ENCODE results near the gene ACP6. TPM values are rescaled to one million over a fixed set of nuclear protein-coding genes. Genes with fewer than 3 reads are reported as not detected.

Gene ACP6
- total RNA-seq, 8 experiments from 2014 or later = 6.4 to 62.7 (median 14.3) TPM

DNA sequence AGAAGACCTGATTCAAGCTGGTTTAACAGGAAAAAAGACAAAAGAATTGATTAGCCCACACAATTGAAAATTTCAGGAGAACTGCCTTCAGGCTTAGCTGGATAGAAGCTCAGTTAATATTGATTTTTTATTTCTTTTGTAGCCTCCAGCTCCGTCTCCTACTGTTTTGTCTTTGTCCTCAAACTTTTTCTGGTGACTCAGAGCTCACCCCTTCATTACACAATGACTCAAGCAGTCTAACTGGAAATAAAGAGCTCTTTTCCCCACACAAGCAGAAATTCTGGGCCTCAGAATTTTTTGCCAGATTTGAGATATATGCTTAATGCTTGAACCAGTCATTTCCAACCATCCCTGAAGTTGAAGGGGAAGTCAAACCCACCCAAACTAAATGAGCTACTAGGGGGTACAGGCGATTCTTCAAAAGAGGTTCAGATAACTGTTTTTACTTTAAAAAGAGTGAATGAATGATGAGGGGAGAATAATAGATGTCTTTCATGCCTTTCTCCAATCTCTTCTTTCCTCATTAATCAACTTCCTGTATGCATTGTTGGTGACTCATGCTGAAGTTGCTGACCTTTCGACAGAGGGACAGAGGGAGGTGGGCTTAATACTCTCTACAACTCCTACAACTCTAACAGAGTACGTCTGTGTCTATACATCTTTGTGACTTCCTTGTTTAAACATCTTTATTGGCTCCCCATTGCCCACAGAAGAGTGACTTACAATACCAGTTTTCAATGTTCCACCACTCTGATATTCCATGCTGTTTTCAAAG, 6.2 kb upstream of the ACP6 start:
- 0 to 45% (median 6%) methylated on average over 2 to 4 of the region's 4 CpGs; no CpG with 5 or more reads in 2 of the 10 experiments for WGBS, 10 experiments
- no peak overlapping the region for H3K4me3 ChIP-seq
- H3K4me1 ChIP-seq (replicated peaks in 1 of 2) = peaks cover 4% of the 10 kb centered on the region in 2 donors
- in situ Hi-C loops (cut with MboI; ENCODE audit: low pct_unique_long_range_greater_than_20kb in 2 of 9, low sequenced_read_pairs in 9 of 9, unreplicated experiment in 9 of 9) = loop anchor here in 1 of 9 experiments (25.0 kb wide), 1 partner anchor 89 kb away; no protein-coding TSS in a partner anchor
- ATAC-seq (replicated peaks in 6 of 8) = peak in 6 of 8 experiments; percentile 50 to 90 (median 84)
- no peak overlapping the region for H3K27ac ChIP-seq

DNA sequence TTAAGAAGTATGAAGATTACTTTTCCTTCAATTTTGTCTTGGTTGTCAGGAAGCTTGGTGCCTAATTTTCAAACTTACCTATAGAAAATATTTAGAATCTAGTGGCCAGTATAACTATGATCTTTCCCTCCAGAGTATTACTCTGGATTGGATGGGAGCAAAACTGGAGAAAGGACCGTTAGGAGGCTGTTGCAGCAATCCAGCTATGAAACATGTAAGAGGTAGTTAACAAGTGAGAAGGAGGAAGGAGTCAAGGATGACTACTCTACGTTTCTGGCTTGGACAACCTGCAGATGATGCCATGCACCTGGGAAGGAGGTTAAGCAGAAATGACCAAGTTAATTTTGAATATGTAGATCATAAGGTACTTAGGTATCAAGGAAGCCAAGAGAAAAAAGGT, 3.5 kb upstream of the ACP6 start:
- peaks cover 6 to 9% of the 10 kb centered on the region in 2 donors for H3K4me1 ChIP-seq (replicated peaks in 1 of 2)
- H3K27ac ChIP-seq = no peak overlapping the region
- WGBS, 10 experiments = 24 to 100% (median 77%) methylated on average over 1 to 2 of the region's 2 CpGs
- in situ Hi-C loops (cut with MboI; ENCODE audit: low pct_unique_long_range_greater_than_20kb in 2 of 9, low sequenced_read_pairs in 9 of 9, unreplicated experiment in 9 of 9) = loop anchor here in 2 of 9 experiments (25.0 kb wide), 2 partner anchors 88 to 213 kb away; partner anchors contain the start of gene GJA5 (in 1 of the 2)
- no peak for ATAC-seq (replicated peaks in 6 of 8)
- H3K4me3 ChIP-seq = no peak overlapping the region

DNA sequence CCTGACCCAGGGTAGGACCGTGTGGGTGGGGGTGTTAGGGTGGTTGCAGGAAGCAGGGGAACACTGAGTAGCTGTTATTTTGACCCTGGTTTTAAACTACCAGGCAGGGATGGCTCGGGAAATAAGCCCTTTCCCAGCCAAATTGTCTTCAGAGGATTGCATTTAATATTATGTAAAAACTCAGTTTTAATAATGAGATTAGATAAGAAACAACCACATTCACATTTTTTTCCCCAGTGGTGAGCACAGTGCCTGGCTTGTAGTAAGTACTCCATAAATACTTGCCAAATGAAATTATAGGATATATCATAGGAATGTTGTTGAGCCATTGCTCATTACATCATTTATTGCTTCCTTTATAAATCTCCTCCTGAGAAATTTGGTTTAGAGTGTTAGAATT, 3.1 kb upstream of the ACP6 start:
- H3K27ac ChIP-seq = no peak overlapping the region
- H3K4me1 ChIP-seq (replicated peaks in 1 of 2) = peaks cover 9 to 12% of the 10 kb centered on the region in 2 donors
- H3K4me3 ChIP-seq = no peak overlapping the region
- ATAC-seq (replicated peaks in 6 of 8) = no peak
- WGBS, 10 experiments = 39 to 87% (median 63%) methylated on average over 1 to 2 of the region's 2 CpGs; no CpG with 5 or more reads in 4 of the 10 experiments
- in situ Hi-C loops (cut with MboI; ENCODE audit: low pct_unique_long_range_greater_than_20kb in 2 of 9, low sequenced_read_pairs in 9 of 9, unreplicated experiment in 9 of 9) = loop anchor here in 2 of 9 experiments (25.0 kb wide), 2 partner anchors 89 to 214 kb away; partner anchors contain the start of gene GJA5 (in 1 of the 2)

DNA sequence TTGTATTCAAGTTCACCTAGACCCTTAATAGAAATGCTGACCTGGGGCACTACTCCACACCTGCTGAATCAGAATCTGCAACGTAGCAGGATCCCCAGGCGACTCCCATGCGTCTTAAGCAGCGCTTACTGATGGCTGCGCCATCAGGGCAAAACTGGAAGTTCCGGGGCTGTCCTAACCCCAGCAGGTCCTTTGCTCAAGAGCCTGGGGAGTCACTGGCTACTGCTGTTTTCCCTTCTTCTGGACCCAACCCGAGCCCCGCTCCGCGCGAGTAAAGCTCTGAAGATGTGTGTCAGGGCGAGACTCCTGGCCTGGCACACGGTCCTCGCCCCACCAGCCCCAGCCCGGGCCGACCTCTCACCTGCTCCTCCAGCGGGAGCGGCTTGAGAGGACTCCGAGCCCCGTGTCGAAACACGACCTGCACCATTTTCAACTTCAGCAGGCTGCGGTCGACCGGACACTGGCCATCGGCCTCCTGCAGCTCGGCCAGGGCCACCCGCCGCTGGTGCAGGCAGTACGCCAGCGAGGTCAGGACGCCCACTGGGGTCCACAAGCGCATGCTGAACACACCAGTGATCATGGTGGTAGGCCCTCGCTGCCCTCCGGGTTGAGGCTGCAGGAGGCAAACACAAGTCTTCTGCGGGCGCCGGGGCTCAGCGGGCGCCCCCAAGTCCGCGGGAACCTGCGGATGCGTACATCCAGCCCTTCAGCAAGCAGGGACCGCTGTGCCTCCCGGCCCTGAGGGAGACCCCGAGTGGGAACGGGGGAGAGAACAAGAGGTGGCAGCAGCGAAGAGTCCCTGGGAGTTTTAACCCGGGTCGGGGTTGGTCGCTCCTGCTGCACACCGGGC, 630 bp downstream of the ACP6 start:
- Histone ChIP-seq H3K4me3 (peak overlapping the region; percentile 40 to 54 (median 48)), H3K27ac (peak overlapping the region in 1 of 2 donors; percentile 48), H3K4me1 (replicated peaks in 1 of 2) (peaks cover 5 to 10% of the 10 kb centered on the region in 2 donors)
- in situ Hi-C loops (cut with MboI; ENCODE audit: low pct_unique_long_range_greater_than_20kb in 2 of 9, low sequenced_read_pairs in 9 of 9, unreplicated experiment in 9 of 9) = loop anchor here in 2 of 9 experiments (25.0 kb wide), 2 partner anchors 93 to 218 kb away; partner anchors contain the start of gene GJA5 (in 1 of the 2)
- ATAC-seq (replicated peaks in 6 of 8) = peak; percentile 23 to 74 (median 68)
- 0 to 29% (median 3%) methylated on average over 2 to 20 of the region's 53 CpGs; no CpG with 5 or more reads in 3 of the 10 experiments for whole genome bisulfite sequencing, 10 experiments

DNA sequence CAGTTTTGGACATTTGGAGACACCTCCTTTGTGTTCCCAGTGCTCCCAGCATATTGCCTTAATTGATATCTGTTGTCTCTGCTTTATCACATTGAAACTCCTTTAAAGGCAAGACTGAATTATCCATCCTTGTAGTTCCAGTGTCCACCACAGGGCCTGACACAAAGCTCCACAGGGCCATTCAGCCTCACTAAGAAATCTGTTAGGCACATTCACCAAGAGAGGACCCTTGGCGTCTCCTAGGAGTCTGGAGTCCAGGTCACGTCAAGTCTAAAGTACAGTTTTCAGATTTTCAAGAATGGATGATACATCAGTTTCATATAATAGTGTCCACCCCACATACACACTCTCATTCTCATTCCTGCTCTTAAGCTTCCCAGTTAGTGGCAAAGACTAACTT, 4.8 kb downstream of the ACP6 start:
- no peak for ATAC-seq (replicated peaks in 6 of 8)
- WGBS, 10 experiments = 71 to 100% (median 95%) methylated on average over 1 to 2 of the region's 2 CpGs; no CpG with 5 or more reads in 3 of the 10 experiments
- Histone ChIP-seq H3K4me1 (replicated peaks in 1 of 2) (peaks cover 5 to 10% of the 10 kb centered on the region in 2 donors), H3K4me3 (no peak overlapping the region), H3K27ac (no peak overlapping the region)
- in situ Hi-C loops (cut with MboI; ENCODE audit: low pct_unique_long_range_greater_than_20kb in 2 of 9, low sequenced_read_pairs in 9 of 9, unreplicated experiment in 9 of 9) = loop anchor here in 2 of 9 experiments (25.0 kb wide), 2 partner anchors 97 to 222 kb away; partner anchors contain the start of gene GJA5 (in 1 of the 2)

DNA sequence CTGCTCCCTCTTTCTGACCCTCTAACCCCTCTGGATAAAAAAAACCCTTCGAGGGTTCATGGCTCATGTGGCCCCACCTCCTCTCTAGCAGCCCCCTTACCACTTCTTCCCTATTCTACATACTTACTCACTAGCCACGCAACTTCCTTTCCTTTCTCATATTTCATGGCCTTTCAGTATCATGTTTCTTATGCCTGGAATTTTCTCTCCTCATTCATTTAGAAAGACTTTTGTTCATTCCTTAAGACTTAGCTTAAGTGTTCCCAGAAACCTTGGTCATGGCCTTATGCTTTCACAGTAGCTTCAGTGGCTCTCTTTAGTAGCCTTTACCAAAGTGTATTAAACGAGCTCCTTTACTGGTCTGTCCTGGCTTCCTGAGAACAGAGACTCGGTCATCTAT, 6.1 kb downstream of the ACP6 start:
- H3K27ac ChIP-seq = no peak overlapping the region
- WGBS, 10 experiments = 47 to 89% (median 80%) methylated on average over 2 to 4 of the region's 4 CpGs; no CpG with 5 or more reads in 1 of the 10 experiments
- ATAC-seq (replicated peaks in 6 of 8) = peak in 1 of 8 experiments; percentile 47
- H3K4me3 ChIP-seq = no peak overlapping the region
- in situ Hi-C loops (cut with MboI; ENCODE audit: low pct_unique_long_range_greater_than_20kb in 2 of 9, low sequenced_read_pairs in 9 of 9, unreplicated experiment in 9 of 9) = loop anchor here in 2 of 9 experiments (25.0 kb wide), 2 partner anchors 98 to 223 kb away; partner anchors contain the start of gene GJA5 (in 1 of the 2)
- peaks cover 5 to 9% of the 10 kb centered on the region in 2 donors for H3K4me1 ChIP-seq (replicated peaks in 1 of 2)

DNA sequence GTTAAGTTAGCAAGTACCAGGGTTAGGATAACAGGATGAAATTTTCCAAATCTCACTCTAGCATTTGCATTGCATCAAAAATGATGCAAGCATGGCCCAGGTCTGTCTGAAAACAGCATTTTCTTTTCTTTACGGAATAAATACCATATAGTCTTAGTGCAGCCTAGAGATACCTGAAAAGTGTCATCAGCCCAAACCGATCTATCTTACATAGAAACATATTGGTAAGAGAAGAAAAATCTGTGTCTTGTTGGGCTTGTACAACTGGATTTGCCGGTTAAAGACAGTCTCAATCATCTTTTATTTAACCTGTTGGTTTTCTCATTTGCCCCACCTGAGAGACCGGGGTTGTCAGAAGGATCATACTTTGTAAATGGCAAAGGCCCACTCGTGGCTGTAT, 15.8 kb downstream of the ACP6 start:
- Histone ChIP-seq H3K27ac (no peak overlapping the region), H3K4me3 (no peak overlapping the region), H3K4me1 (replicated peaks in 1 of 2) (no peaks in the 10 kb centered on the region)
- no peak for ATAC-seq (replicated peaks in 6 of 8)
- WGBS, 10 experiments = 74 to 100% (median 94%) methylated on average over 1 to 5 of the region's 5 CpGs
- in situ Hi-C loops (cut with MboI; ENCODE audit: low pct_unique_long_range_greater_than_20kb in 2 of 9, low sequenced_read_pairs in 9 of 9, unreplicated experiment in 9 of 9) = loop anchor here in 2 of 9 experiments (25.0 kb wide), 2 partner anchors 108 to 233 kb away; partner anchors contain the start of gene GJA5 (in 1 of the 2)

DNA sequence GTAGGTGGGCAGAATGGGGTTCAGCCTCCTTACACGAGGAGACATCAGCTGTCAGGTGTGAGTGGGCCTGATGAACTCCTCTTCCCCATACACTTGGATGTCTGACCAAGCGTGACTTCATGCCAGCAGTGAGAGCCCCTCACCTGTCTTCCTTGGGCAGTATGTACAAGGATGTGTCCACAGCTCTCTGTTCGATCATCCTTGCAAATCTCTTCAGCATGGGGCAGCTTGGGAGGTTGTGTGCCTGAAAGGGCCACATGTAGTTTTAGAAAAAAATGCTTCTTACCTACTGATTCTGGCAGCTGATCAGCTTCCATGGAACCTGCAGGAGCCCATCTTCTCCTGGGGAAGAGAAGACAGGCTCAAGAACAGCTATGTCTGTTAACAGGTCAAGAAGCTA, 18.0 kb downstream of the ACP6 start:
- H3K4me1 ChIP-seq (replicated peaks in 1 of 2) = no peaks in the 10 kb centered on the region
- in situ Hi-C loops (cut with MboI; ENCODE audit: low pct_unique_long_range_greater_than_20kb in 2 of 9, low sequenced_read_pairs in 9 of 9, unreplicated experiment in 9 of 9) = loop anchor here in 2 of 9 experiments (25.0 kb wide), 2 partner anchors 110 to 235 kb away; partner anchors contain the start of gene GJA5 (in 1 of the 2)
- WGBS, 10 experiments = 81 to 100% (median 91%) methylated on average over 1 to 2 of the region's 3 CpGs; no CpG with 5 or more reads in 4 of the 10 experiments

DNA sequence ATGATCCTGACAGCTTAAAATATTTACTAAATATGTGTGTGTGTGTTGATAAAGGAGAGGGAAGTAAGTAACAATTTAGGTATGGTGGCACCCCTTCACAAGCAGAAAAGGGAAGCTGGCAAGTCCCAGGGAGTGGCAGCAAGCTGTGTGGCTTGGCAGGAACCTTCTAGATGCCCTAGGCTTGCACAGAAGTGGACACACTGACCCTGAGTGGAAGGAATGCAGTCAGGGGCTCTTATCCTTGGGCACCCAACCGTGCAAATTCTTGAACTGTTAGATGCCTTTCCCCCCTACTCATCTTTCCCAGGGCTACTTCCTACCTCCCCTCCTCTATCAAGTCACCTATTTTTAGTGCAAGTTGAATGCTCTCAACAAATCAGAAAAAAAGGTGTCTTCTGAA, 18.9 kb downstream of the ACP6 start:
- WGBS, 10 experiments = 50 to 83% (median 52%) methylated on average over 1 of the region's 1 CpG; no CpG with 5 or more reads in 6 of the 10 experiments
- ATAC-seq (replicated peaks in 6 of 8) = peak in 1 of 8 experiments; percentile 46
- in situ Hi-C loops (cut with MboI; ENCODE audit: low pct_unique_long_range_greater_than_20kb in 2 of 9, low sequenced_read_pairs in 9 of 9, unreplicated experiment in 9 of 9) = loop anchor here in 2 of 9 experiments (25.0 kb wide), 2 partner anchors 111 to 236 kb away; partner anchors contain the start of gene GJA5 (in 1 of the 2)

More for the DNA sequence above, 18.0 kb downstream of the ACP6 start:
- Histone ChIP-seq H3K27ac (no peak overlapping the region), H3K4me3 (no peak overlapping the region)
- no peak for ATAC-seq (replicated peaks in 6 of 8)

DNA sequence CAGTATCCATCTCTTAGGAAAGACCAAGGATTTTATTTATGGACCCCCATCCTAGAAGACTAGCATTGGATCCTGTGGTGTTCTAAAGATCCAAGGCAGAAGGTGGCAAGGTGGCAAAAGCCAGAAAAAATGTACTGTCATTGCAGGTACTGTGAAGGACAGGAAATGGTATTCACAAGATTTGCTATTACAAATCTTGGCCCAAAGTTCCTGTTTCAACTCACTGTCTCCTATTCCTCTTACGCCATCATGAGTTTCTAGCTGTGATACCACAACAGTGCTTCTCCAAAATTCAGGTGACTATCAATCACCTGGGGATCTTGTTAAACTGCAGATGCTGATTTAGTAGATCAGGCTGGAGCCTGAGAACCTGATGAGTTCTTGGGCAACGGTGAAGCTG, 21.4 kb downstream of the ACP6 start:
- 74 to 100% (median 95%) methylated on average over 1 to 2 of the region's 2 CpGs; no CpG with 5 or more reads in 1 of the 10 experiments for WGBS, 10 experiments
- Histone ChIP-seq H3K4me3 (no peak overlapping the region), H3K4me1 (replicated peaks in 1 of 2) (no peaks in the 10 kb centered on the region), H3K27ac (no peak overlapping the region)
- no peak for ATAC-seq (replicated peaks in 6 of 8)
- in situ Hi-C loops (cut with MboI; ENCODE audit: low pct_unique_long_range_greater_than_20kb in 2 of 9, low sequenced_read_pairs in 9 of 9, unreplicated experiment in 9 of 9) = loop anchor here in 3 of 9 experiments (25.0 kb wide), 2 partner anchors 137 to 238 kb away; no protein-coding TSS in a partner anchor

More for the DNA sequence above, 18.9 kb downstream of the ACP6 start:
- Histone ChIP-seq H3K4me3 (no peak overlapping the region), H3K27ac (no peak overlapping the region), H3K4me1 (replicated peaks in 1 of 2) (no peaks in the 10 kb centered on the region)

DNA sequence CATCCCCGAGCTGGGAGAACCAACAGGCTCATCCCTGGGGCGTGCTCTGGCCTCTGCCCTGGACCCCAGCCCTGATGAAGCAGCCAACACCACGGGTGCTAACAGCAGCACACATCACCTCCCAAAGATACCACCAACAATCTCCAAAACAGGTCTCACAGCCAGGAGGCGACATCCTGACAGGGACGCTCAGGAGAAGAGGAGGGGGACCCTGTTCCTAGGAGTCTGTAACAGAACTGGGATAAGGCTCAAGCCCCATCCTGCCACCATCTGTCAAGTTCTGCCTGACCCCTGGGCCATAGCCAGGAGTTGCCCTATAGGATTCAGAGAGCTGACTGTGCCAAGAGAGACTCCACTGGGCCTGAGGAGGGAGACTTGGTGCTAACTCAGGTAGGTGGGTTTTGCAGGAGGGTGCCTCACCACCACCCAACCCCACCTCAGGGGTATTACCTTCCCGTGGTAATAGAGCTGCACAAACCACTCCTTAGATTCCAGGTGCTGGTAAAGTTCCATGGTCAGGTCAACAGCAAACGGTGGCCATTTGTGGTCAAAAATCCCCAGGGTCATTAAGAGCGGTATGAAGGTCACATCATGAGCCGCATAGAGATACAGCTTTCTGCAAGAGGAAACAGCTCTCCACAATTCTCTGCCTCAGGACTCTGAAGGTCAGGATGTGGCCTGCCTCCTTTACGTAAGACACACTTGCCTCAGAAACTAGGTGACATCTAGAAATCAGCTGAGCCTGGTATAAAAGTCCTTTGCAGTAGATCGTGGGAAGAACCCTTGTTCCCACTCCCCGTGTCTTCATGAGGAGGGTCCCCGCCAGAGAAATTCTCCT, 22.3 kb downstream of the ACP6 start:
- 69 to 100% (median 93%) methylated on average over 1 to 13 of the region's 13 CpGs; no CpG with 5 or more reads in 1 of the 10 experiments for WGBS, 10 experiments
- Histone ChIP-seq H3K4me1 (replicated peaks in 1 of 2) (no peaks in the 10 kb centered on the region), H3K4me3 (no peak overlapping the region), H3K27ac (no peak overlapping the region)
- ATAC-seq (replicated peaks in 6 of 8) = no peak
- in situ Hi-C loops (cut with MboI; ENCODE audit: low pct_unique_long_range_greater_than_20kb in 2 of 9, low sequenced_read_pairs in 9 of 9, unreplicated experiment in 9 of 9) = loop anchor here in 3 of 9 experiments (25.0 kb wide), 2 partner anchors 136 to 239 kb away; no protein-coding TSS in a partner anchor

Data from motor neuron (in vitro differentiated cells).